ENCODE results near the gene ARHGAP24. TPM values are rescaled to one million over a fixed set of nuclear protein-coding genes. Genes with fewer than 3 reads are reported as not detected.

ARHGAP24 gene
- total RNA-seq, 1 donor from 2014 or later, result 9.9 TPM

GRCh38 chr4:85607624-85608023, 132.7 kb downstream of the ARHGAP24 start:
- H3K4me3 ChIP-seq (ENCODE audit: low read depth, low read length), result no peak overlapping the region
- no peak for DNase-seq (ENCODE audit: low read depth)
- TF ChIP-seq CTCF (conservative IDR thresholded peaks at IDR 0.05; ENCODE audit: low read depth, low read length), result no peak

- TF ChIP-seq CTCF (conservative IDR thresholded peaks at IDR 0.05; ENCODE audit: low read depth, low read length), result no peak
- H3K4me3 ChIP-seq (ENCODE audit: low read depth, low read length), result no peak overlapping the region
- no peak for DNase-seq (ENCODE audit: low read depth)
Observed at GRCh38 chr4:85610450-85610849, 135.5 kb downstream of the ARHGAP24 start.

GRCh38 chr4:85611661-85612060, 136.7 kb downstream of the ARHGAP24 start:
- no peak for DNase-seq (ENCODE audit: low read depth)
- H3K4me3 ChIP-seq (ENCODE audit: low read depth, low read length), result no peak overlapping the region
- TF ChIP-seq CTCF (conservative IDR thresholded peaks at IDR 0.05; ENCODE audit: low read depth, low read length), result no peak

- TF ChIP-seq CTCF (conservative IDR thresholded peaks at IDR 0.05; ENCODE audit: low read depth, low read length), result no peak
- no peak for DNase-seq (ENCODE audit: low read depth)
- no peak overlapping the region for H3K4me3 ChIP-seq (ENCODE audit: low read depth, low read length)
Observed at GRCh38 chr4:85613901-85614300, 139.0 kb downstream of the ARHGAP24 start.

GRCh38 chr4:85615952-85616351, 141.0 kb downstream of the ARHGAP24 start:
- H3K4me3 ChIP-seq (ENCODE audit: low read depth, low read length), result no peak overlapping the region
- no peak for DNase-seq (ENCODE audit: low read depth)

GRCh38 chr4:85617202-85617601, 142.3 kb downstream of the ARHGAP24 start:
- TF ChIP-seq CTCF (conservative IDR thresholded peaks at IDR 0.05; ENCODE audit: low read depth, low read length), result no peak

More at GRCh38 chr4:85615952-85616351, 141.0 kb downstream of the ARHGAP24 start:
- no peak for TF ChIP-seq CTCF (conservative IDR thresholded peaks at IDR 0.05; ENCODE audit: low read depth, low read length)

GRCh38 chr4:85632981-85633380, 158.0 kb downstream of the ARHGAP24 start:
- no peak for TF ChIP-seq CTCF (conservative IDR thresholded peaks at IDR 0.05; ENCODE audit: low read depth, low read length)
- no peak for DNase-seq (ENCODE audit: low read depth)
- no peak overlapping the region for H3K4me3 ChIP-seq (ENCODE audit: low read depth, low read length)

More at GRCh38 chr4:85617202-85617601, 142.3 kb downstream of the ARHGAP24 start:
- no peak overlapping the region for H3K4me3 ChIP-seq (ENCODE audit: low read depth, low read length)
- no peak for DNase-seq (ENCODE audit: low read depth)

Data from epithelial cell of proximal tubule (primary cell).